Measurements from ENCODE around the gene CD164L2. TPM values are rescaled to one million over a fixed set of nuclear protein-coding genes. Genes with fewer than 3 reads are reported as not detected.

The CD164L2 gene
- total RNA-seq, 1 donor from 2014 or later: 0.16 TPM

- peak overlapping the region; percentile 32 for H3K4me3 Mint-ChIP-seq
- no peaks in the 10 kb centered on the region for H3K36me3 Mint-ChIP-seq (ENCODE audit: low read depth)
- no peak for TF ChIP-seq CTCF (IDR thresholded peaks at IDR 0.05)
- peaks cover 70% of the 10 kb centered on the region for H3K4me1 Mint-ChIP-seq
- ChIA-PET CTCF (interaction anchor here (0.7 to 2.2 kb wide), 3 partner anchors 12 to 200 kb away, joined by 3 to 11 read pairs (median 3); no protein-coding TSS in a partner anchor), POLR2A (interaction anchor here (0.7 kb wide), 1 partner anchor 23 kb away, joined by 6 read pairs; no protein-coding TSS in a partner anchor)
- ATAC-seq (ENCODE audit: low read depth): no peak
- no peaks in the 10 kb centered on the region for H3K27me3 Mint-ChIP-seq
- DNase-seq: no peak
- H3K27ac Mint-ChIP-seq: peak overlapping the region; percentile 81
- intact Hi-C loops (cut with micrococcal nuclease): loop anchor here (1.0 to 10.0 kb wide), 2 partner anchors 9 to 1084 kb away; partner anchors contain the start of gene SH3BGRL3
- no peaks in the 10 kb centered on the region for H3K9me3 Mint-ChIP-seq
Observed at GRCh38 chr1:27368869-27369582, 14.1 kb downstream of the CD164L2 start.

- POLR2A ChIA-PET: interaction anchor here (2.3 to 3.6 kb wide), 3 partner anchors 11 to 44 kb away, joined by 9 to 22 read pairs (median 16); partner anchors contain the start of genes SYTL1 and TMEM222
- Mint-ChIP-seq H3K4me3 (peak overlapping the region; percentile 61), H3K4me1 (peaks cover 66% of the 10 kb centered on the region), H3K27me3 (no peaks in the 10 kb centered on the region), H3K36me3 (ENCODE audit: low read depth) (no peaks in the 10 kb centered on the region), H3K9me3 (no peaks in the 10 kb centered on the region), H3K27ac (no peak overlapping the region)
- CTCF ChIA-PET: interaction anchor here (1.3 to 2.5 kb wide), 9 partner anchors 9 to 66 kb away, joined by 4 to 24 read pairs (median 6); no protein-coding TSS in a partner anchor
- intact Hi-C loops (cut with micrococcal nuclease): loop anchor here (10.0 kb wide), 1 partner anchor 1082 kb away; the partner anchor contains the start of gene SH3BGRL3
- ATAC-seq (ENCODE audit: low read depth): no peak
- no peak for DNase-seq
- TF ChIP-seq CTCF (IDR thresholded peaks at IDR 0.05): no peak
Observed at GRCh38 chr1:27367160-27367650, 15.9 kb downstream of the CD164L2 start.

GRCh38 chr1:27366411-27367159, 16.5 kb downstream of the CD164L2 start, which contains the start of gene MAP3K6:
Gene MAP3K6, minus strand, starts transcription at chr1:27366961. Its CDS starts 364 bp downstream, at chr1:27366597.
- Mint-ChIP-seq H3K27me3 (no peaks in the 10 kb centered on the region), H3K9me3 (no peaks in the 10 kb centered on the region), H3K4me3 (peak within 1 kb of the TSS; percentile 91), H3K27ac (peak within 1 kb of the TSS; percentile 68), H3K36me3 (ENCODE audit: low read depth) (no peaks in the 10 kb centered on the region), H3K4me1 (peaks cover 60% of the 10 kb centered on the region)
- no peak for TF ChIP-seq CTCF (IDR thresholded peaks at IDR 0.05)
- ATAC-seq (ENCODE audit: low read depth) (peak; percentile 19), DNase-seq (no peak)
- ChIA-PET CTCF (interaction anchor here (0.9 to 2.5 kb wide), 12 partner anchors 9 to 303 kb away, joined by 3 to 24 read pairs (median 5); partner anchors contain the start of gene AHDC1), POLR2A (interaction anchor here (0.6 to 3.6 kb wide), 8 partner anchors 10 to 292 kb away, joined by 3 to 22 read pairs (median 8); partner anchors contain the start of genes SYTL1 and TMEM222)
- intact Hi-C loops (cut with micrococcal nuclease): loop anchor here (10.0 kb wide), 1 partner anchor 1082 kb away; the partner anchor contains the start of gene SH3BGRL3

GRCh38 chr1:27366113-27366410, 17.1 kb downstream of the CD164L2 start:
- H3K27me3 Mint-ChIP-seq: no peaks in the 10 kb centered on the region
- H3K4me3 Mint-ChIP-seq: peak overlapping the region; percentile 91
- H3K27ac Mint-ChIP-seq: peak overlapping the region; percentile 68
- no peaks in the 10 kb centered on the region for H3K36me3 Mint-ChIP-seq (ENCODE audit: low read depth)
- H3K9me3 Mint-ChIP-seq: no peaks in the 10 kb centered on the region
- intact Hi-C loops (cut with micrococcal nuclease): loop anchor here (10.0 kb wide), 1 partner anchor 1081 kb away; the partner anchor contains the start of gene SH3BGRL3
- H3K4me1 Mint-ChIP-seq: peaks cover 56% of the 10 kb centered on the region
- peak; percentile 59 for DNase-seq
- ATAC-seq (ENCODE audit: low read depth): peak; percentile 43
- POLR2A ChIA-PET: interaction anchor here (0.6 to 3.6 kb wide), 14 partner anchors 10 to 670 kb away, joined by 3 to 22 read pairs (median 4); partner anchors contain the start of genes AHDC1, SYTL1 and TMEM222
- CTCF ChIA-PET: interaction anchor here (0.9 to 2.5 kb wide), 14 partner anchors 8 to 321 kb away, joined by 3 to 24 read pairs (median 4); partner anchors contain the start of gene AHDC1
- no peak for TF ChIP-seq CTCF (IDR thresholded peaks at IDR 0.05)

All from activated B cell treated with CpG ODN at 0.5 μM for 24 hours (primary cell).